HEK293 (cell line): Measurements from ENCODE around the gene RND1.
A peak's percentile ranks its signal among the peaks of the same experiment; 100 is the strongest.

Source experiments
- CTCF ChIA-PET: fragments of 350-600 bp; formaldehyde crosslinking; extraction: SDS; loops from one replicate; lab custom pipeline; 2021; ENCODE audit warnings: antibody characterized with exemption; lab: Yijun Ruan, JAX
- POLR2A ChIA-PET: fragments of 300-600 bp; formaldehyde crosslinking; extraction: SDS; loops from one replicate; lab custom pipeline; 2020; ENCODE audit warnings: antibody characterized with exemption, inconsistent platforms; lab: Yijun Ruan, JAX
- H3K27ac ChIP-seq: fragments of 200-500 bp; sonication (Bioruptor generic); 2 replicates; pipeline ENCODE4 v1.5.1; 2014; ENCODE audit warnings: low read depth, low read length, control low read depth, inconsistent platforms; ENCODE audit errors: extremely low read depth
- H3K36me3 ChIP-seq, 2 experiments: fragments of 200-500 bp in 1 of 2; sonication (Bioruptor generic) in 1 of 2; 1 replicate in 1 of 2; 2 replicates in 1 of 2; pipeline ENCODE4 v1.5.1; 2014 to 2017; ENCODE audit warnings: inconsistent platforms in 2 of 2, low read length in 2 of 2; ENCODE audit not compliant: control insufficient read depth in 2 of 2, insufficient read depth in 1 of 2
- H3K4me1 ChIP-seq: fragments of 200-500 bp; sonication (Bioruptor generic); 2 replicates; pipeline ENCODE4 v1.5.1; 2014; ENCODE audit warnings: mild to moderate bottlenecking, low read length, inconsistent platforms; ENCODE audit not compliant: control insufficient read depth, insufficient read depth
- H3K4me3 ChIP-seq: 2 replicates; pipeline ENCODE4 v1.5.1; 2011; ENCODE audit warnings: low read depth, mild to moderate bottlenecking, control low read depth, low read length, moderate library complexity
- H3K9me3 ChIP-seq: fragments of 200-500 bp; sonication (Bioruptor generic); 2 replicates; pipeline ENCODE4 v1.5.1; 2014; ENCODE audit warnings: low read depth, low read length, inconsistent platforms; ENCODE audit not compliant: control insufficient read depth, insufficient read depth
- ELK4 ChIP-seq: IDR thresholded peaks from 2 replicates; pipeline ENCODE4 v1.6.1; 2011; ENCODE audit warnings: mild to moderate bottlenecking, low read depth, low read length, borderline replicate concordance
- FEZF1 ChIP-seq: fragments of 450-650 bp; formaldehyde crosslinking; IDR thresholded peaks from 2 replicates; pipeline ENCODE4 v1.5.1; 2016; ENCODE audit warnings: missing biosample characterization, missing genetic modification characterization
- GFI1B ChIP-seq: fragments of 450-650 bp; formaldehyde crosslinking; IDR thresholded peaks from 2 replicates; pipeline ENCODE4 v1.5.1; 2016; ENCODE audit warnings: missing biosample characterization, missing genetic modification characterization
- KLF10 ChIP-seq: fragments of 450-650 bp; IDR thresholded peaks from 2 replicates; pipeline ENCODE4 v1.5.1; 2018; ENCODE audit warnings: missing biosample characterization, mild to moderate bottlenecking, missing genetic modification characterization
- PBX3 ChIP-seq: sonication (generic); formaldehyde crosslinking; IDR thresholded peaks from 2 replicates; pipeline ENCODE4 v1.8.1; 2022; ENCODE audit warnings: mild to moderate bottlenecking, moderate library complexity, missing genetic modification reagents
- PRDM1 ChIP-seq: fragments of 450-650 bp; formaldehyde crosslinking; IDR thresholded peaks from 2 replicates; pipeline ENCODE4; 2016; ENCODE audit warnings: missing biosample characterization, missing genetic modification characterization
- ZBTB11 ChIP-seq: fragments of 450-650 bp; formaldehyde crosslinking; conservative IDR thresholded peaks from 2 replicates; pipeline ENCODE4 v1.5.1; 2016; ENCODE audit warnings: low read depth, missing biosample characterization, missing genetic modification characterization
- ZBTB8A ChIP-seq: fragments of 450-650 bp; formaldehyde crosslinking; IDR thresholded peaks from 2 replicates; pipeline ENCODE4 v1.5.1; 2016; ENCODE audit warnings: missing biosample characterization, missing genetic modification characterization
- ZNF138 ChIP-seq: fragments of 450-650 bp; formaldehyde crosslinking; IDR thresholded peaks from 2 replicates; pipeline ENCODE4 v1.5.1; 2016; ENCODE audit warnings: missing biosample characterization, missing genetic modification characterization, borderline replicate concordance
- ZNF16 ChIP-seq: fragments of 450-650 bp; formaldehyde crosslinking; IDR thresholded peaks from 2 replicates; pipeline ENCODE4 v1.5.1; 2016; ENCODE audit warnings: low read depth, missing biosample characterization, missing genetic modification characterization
- ZNF19 ChIP-seq: fragments of 450-650 bp; formaldehyde crosslinking; IDR thresholded peaks from 2 replicates; pipeline ENCODE4; 2016; ENCODE audit warnings: missing biosample characterization, missing genetic modification characterization, low read depth
- ZNF501 ChIP-seq: fragments of 450-650 bp; formaldehyde crosslinking; IDR thresholded peaks from 2 replicates; pipeline ENCODE4 v1.5.1; 2016; ENCODE audit warnings: missing biosample characterization, missing genetic modification characterization
- ZNF555 ChIP-seq: fragments of 450-650 bp; formaldehyde crosslinking; conservative IDR thresholded peaks from 2 replicates; pipeline ENCODE4 v1.5.1; 2017; ENCODE audit warnings: missing biosample characterization, mild to moderate bottlenecking, missing genetic modification characterization, inconsistent platforms
- ZNF664 ChIP-seq: fragments of 450-650 bp; formaldehyde crosslinking; IDR thresholded peaks from 2 replicates; pipeline ENCODE4 v1.5.1; 2016; ENCODE audit warnings: missing biosample characterization, missing genetic modification characterization
- ZNF670 ChIP-seq: fragments of 450-650 bp; formaldehyde crosslinking; IDR thresholded peaks from 2 replicates; pipeline ENCODE4 v1.5.1; 2016; ENCODE audit warnings: missing biosample characterization, missing genetic modification characterization, low read depth

RND1 gene

GRCh38 chr12:48903363-48903981 is 37.8 kb upstream of the RND1 start (continued):
- TF ChIP-seq ZNF501 (tag by site-specific recombination) (no peak), ZNF555 (tag by site-specific recombination) (peak; percentile 76), GFI1B (tag by site-specific recombination) (0 out of 2 replicates have a peak, but pooled peaks have one; percentile 43), ZNF19 (tag by site-specific recombination) (0 out of 2 replicates have a peak, but pooled peaks have one; percentile 43), ZNF138 (tag by site-specific recombination) (peak; percentile 74; the same call in 1 of the 2 replicates), ZBTB11 (tag by site-specific recombination) (peak; percentile 75), ZBTB8A (tag by site-specific recombination) (0 out of 2 replicates have a peak, but pooled peaks have one; percentile 83), PBX3 (CRISPR knock-in tag) (no peak), ZNF664 (tag by site-specific recombination) (peak; percentile 65), KLF10 (tag by site-specific recombination) (no peak)

GRCh38 chr12:48901278-48901677 is 35.6 kb upstream of the RND1 start:
- ChIA-PET POLR2A (interaction anchor here (0.7 kb wide), 1 partner anchor 119 kb away, joined by 3 read pairs; no protein-coding TSS in a partner anchor), CTCF (interaction anchor here (0.6 to 6.5 kb wide), 5 partner anchors 11 to 390 kb away, joined by 3 to 75 read pairs (median 5); partner anchors contain the start of gene DDX23)
- Histone ChIP-seq H3K36me3 (no peaks in the 10 kb centered on the region), H3K27ac (no peak overlapping the region), H3K9me3 (no peaks in the 10 kb centered on the region), H3K4me3 (no peak overlapping the region), H3K4me1 (peaks cover 4% of the 10 kb centered on the region; the same call in 1 of the 2 replicates)
- 0 out of 2 replicates have a peak, but pooled peaks have one; percentile 18 for TF ChIP-seq FEZF1 (tag by site-specific recombination)
- TF ChIP-seq ELK4: no peak

GRCh38 chr12:48899651-48900050 is 34.0 kb upstream of the RND1 start:
- Histone ChIP-seq H3K4me3 (no peak overlapping the region), H3K9me3 (no peaks in the 10 kb centered on the region), H3K36me3 (no peaks in the 10 kb centered on the region), H3K27ac (no peak overlapping the region), H3K4me1 (peaks cover 4% of the 10 kb centered on the region; the same call in 1 of the 2 replicates)
- ChIA-PET POLR2A (interaction anchor here (0.6 to 1.0 kb wide), 3 partner anchors 34 to 58 kb away, joined by 3 to 4 read pairs (median 4); partner anchors contain the start of gene ARF3), CTCF (interaction anchor here (0.6 to 6.5 kb wide), 8 partner anchors 9 to 88 kb away, joined by 3 to 75 read pairs (median 4); partner anchors contain the start of gene DDX23)
- TF ChIP-seq ZNF16 (tag by site-specific recombination) (no peak), ZNF670 (no peak), PRDM1 (tag by site-specific recombination) (no peak), KLF10 (tag by site-specific recombination) (no peak)
